ENCODE data around the gene GOLGA8A.

- TF ChIP-seq CTCF (IDR thresholded peaks at IDR 0.05) = no peak
- no peak for TF ChIP-seq POLR2A (IDR thresholded peaks at IDR 0.05)
Measured at GRCh38 chr15:34461730-34462129, 24.1 kb upstream of the GOLGA8A start.
